GM21381 (cell line): ENCODE results near the gene PEX16.

Experiments used
- ATAC-seq: cut with Tn5 transposase; IDR thresholded peaks from one replicate; pipeline ENCODE4 v1.9.1; 2021; ENCODE audit warnings: mild to moderate bottlenecking, moderate library complexity; ENCODE audit not compliant: unreplicated experiment

Gene PEX16

GRCh38 chr11:45879803-45880686, 37.6 kb downstream of the PEX16 start:
- ATAC-seq: no peak

- no peak for ATAC-seq
Observed at GRCh38 chr11:45877845-45878244, 39.8 kb downstream of the PEX16 start.

- no peak for ATAC-seq
Observed at GRCh38 chr11:45877221-45877620, 40.5 kb downstream of the PEX16 start.

- ATAC-seq: no peak
Observed at GRCh38 chr11:45876401-45876800, 41.3 kb downstream of the PEX16 start.

GRCh38 chr11:45872651-45873356, 44.9 kb downstream of the PEX16 start:
- no peak for ATAC-seq

DNA sequence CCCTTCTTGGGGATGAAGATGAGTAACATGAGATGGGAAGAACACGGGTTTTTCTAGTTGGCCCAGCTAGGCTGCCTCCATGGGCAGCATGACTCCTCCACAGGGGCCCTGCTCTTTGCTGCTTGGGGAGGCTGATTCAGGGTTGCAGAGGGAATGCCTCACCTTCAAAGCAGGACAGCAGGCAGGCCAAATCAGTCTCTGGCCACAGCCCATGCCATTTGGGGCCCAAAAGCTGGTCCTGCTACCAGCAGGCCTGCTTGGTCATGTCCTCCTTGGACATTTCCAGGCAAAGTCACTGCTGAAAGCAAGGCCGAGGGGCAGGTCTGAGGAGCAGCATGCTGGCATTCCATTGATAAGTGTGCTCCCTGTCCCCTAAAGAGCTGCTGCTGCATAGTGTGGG, 46.0 kb downstream of the PEX16 start:
- ATAC-seq: no peak

DNA sequence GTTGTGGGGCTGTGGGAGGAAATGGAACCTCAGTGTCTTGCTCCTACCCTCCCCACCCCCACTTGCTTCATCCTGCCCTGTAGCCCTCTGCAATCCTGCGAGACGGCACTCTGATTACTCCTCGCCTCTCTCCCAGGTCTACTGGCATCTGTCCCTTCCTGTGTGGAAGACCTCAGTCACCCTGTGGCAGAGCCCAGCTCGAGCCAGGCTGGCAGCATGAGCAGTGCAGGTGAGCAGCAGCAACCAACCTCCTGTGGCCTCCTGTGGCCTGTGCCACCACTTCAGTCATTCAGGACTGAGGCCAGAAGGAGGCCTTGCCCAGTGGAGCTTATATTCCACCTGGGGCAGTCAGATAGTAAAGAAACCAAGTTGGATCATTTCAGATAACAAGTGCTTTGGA, 47.0 kb downstream of the PEX16 start:
- ATAC-seq: no peak

DNA sequence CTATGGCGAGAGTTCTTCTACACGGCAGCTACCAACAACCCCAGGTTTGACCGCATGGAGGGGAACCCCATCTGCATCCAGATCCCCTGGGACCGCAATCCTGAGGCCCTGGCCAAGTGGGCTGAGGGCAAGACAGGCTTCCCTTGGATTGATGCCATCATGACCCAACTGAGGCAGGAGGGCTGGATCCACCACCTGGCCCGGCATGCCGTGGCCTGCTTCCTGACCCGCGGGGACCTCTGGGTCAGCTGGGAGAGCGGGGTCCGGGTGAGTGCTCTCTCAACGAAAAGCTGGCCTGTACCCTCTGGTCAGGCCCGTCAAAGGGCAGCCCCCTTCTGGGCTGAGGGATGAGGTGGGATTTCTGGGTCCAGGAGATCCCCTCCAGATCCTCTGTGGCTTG, 48.1 kb downstream of the PEX16 start:
- no peak for ATAC-seq

DNA sequence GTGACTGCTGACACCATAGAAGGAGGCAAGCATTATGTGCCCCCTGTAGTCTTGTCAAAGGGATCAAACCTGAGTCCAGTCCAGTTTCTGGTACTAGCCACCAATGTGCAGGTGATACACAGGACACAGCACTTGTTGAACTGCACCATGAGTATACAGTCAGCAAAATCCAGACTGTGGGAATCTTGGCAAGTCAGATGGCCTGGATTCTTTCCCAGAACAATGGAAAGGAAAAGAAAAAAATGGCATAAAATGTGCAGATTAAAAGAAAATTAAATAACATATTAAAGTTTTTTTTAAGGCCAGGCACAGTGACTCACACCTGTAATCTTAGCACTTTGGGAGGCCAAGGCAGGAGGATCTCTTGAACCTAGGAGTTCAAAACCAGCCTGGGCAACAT, 53.6 kb downstream of the PEX16 start:
- ATAC-seq: no peak

- no peak for ATAC-seq
Observed at GRCh38 chr11:45860764-45861510, 56.7 kb downstream of the PEX16 start.

- ATAC-seq: no peak
Observed at GRCh38 chr11:45860348-45860747, 57.3 kb downstream of the PEX16 start.
